Keratinocyte (primary cell): ENCODE results near the gene PGM1. TPM values are rescaled to one million over a fixed set of nuclear protein-coding genes. Genes with fewer than 3 reads are reported as not detected.

Experiments
- DNase-seq: peaks from one replicate; pipeline ENCODE4 v3.0.0-alpha.2; 2011; ENCODE audit warnings: low read depth, missing footprints, low spot score
- FAIRE-seq: peaks from 2 replicates; lab custom pipeline; 2011; peaks lifted over from hg19 to GRCh38; lab: Jason Lieb, UNC
- H2AFZ ChIP-seq: 2 replicates; pipeline ENCODE4 v1.6.0; 2012; ENCODE audit warnings: low read length, control low read depth, inconsistent platforms; ENCODE audit not compliant: control insufficient read depth
- H3K27ac ChIP-seq: 2 replicates; pipeline ENCODE4 v1.5.1; 2011; ENCODE audit warnings: low read length; ENCODE audit not compliant: control insufficient read depth, insufficient read depth
- H3K27me3 ChIP-seq: 3 replicates; pipeline ENCODE4 v1.6.0; 2011; ENCODE audit warnings: low read length; ENCODE audit not compliant: control insufficient read depth, insufficient read depth; ENCODE audit errors: extremely low read depth
- H3K36me3 ChIP-seq, 2 experiments: 2 replicates in 1 of 2; 3 replicates in 1 of 2; pipeline ENCODE4 v1.5.1; 2011; ENCODE audit warnings: low read length in 2 of 2, mild to moderate bottlenecking in 1 of 2; ENCODE audit not compliant: control insufficient read depth in 2 of 2, insufficient read depth in 2 of 2; ENCODE audit errors: extremely low read depth in 1 of 2
- H3K4me1 ChIP-seq: 3 replicates; pipeline ENCODE4 v1.5.1; 2011; ENCODE audit warnings: low read length; ENCODE audit not compliant: control insufficient read depth, insufficient read depth; ENCODE audit errors: extremely low read depth
- H3K4me2 ChIP-seq: 3 replicates; pipeline ENCODE4 v1.6.0; 2011; ENCODE audit warnings: low read depth, low read length; ENCODE audit not compliant: control insufficient read depth, insufficient read depth; ENCODE audit errors: extremely low read depth
- H3K4me3 ChIP-seq, 3 experiments: fragments of 200-600 bp in 1 of 3; sonication (generic) in 1 of 3; 2 replicates in 2 of 3; 3 replicates in 1 of 3; pipeline ENCODE4 v1.5.1; 2011 to 2016; ENCODE audit warnings: low read length in 3 of 3, mild to moderate bottlenecking in 3 of 3, control low read depth in 2 of 3, inconsistent platforms in 1 of 3, low read depth in 1 of 3, mixed read lengths in 1 of 3, mixed run types in 1 of 3, moderate library complexity in 1 of 3; ENCODE audit not compliant: control insufficient read depth in 2 of 3, insufficient read depth in 2 of 3; ENCODE audit errors: extremely low read depth in 1 of 3
- H3K79me2 ChIP-seq: 2 replicates; pipeline ENCODE4 v1.6.0; 2012; ENCODE audit warnings: low read length; ENCODE audit not compliant: control insufficient read depth, insufficient read depth
- H3K9ac ChIP-seq: 3 replicates; pipeline ENCODE4 v1.6.0; 2011; ENCODE audit warnings: low read length; ENCODE audit not compliant: control insufficient read depth, insufficient read depth; ENCODE audit errors: extremely low read depth
- H3K9me1 ChIP-seq: 3 replicates; pipeline ENCODE4 v1.6.0; 2011; ENCODE audit warnings: low read length; ENCODE audit not compliant: control insufficient read depth, insufficient read depth; ENCODE audit errors: extremely low read depth
- H3K9me3 ChIP-seq: 2 replicates; pipeline ENCODE4 v1.5.1; 2012; ENCODE audit warnings: low read depth, low read length; ENCODE audit not compliant: control insufficient read depth
- H4K20me1 ChIP-seq: 3 replicates; pipeline ENCODE4 v1.6.0; 2011; ENCODE audit warnings: low read length; ENCODE audit not compliant: control insufficient read depth, insufficient read depth; ENCODE audit errors: extremely low read depth
- EZH2 ChIP-seq: IDR thresholded peaks from one replicate; pipeline ENCODE4 v1.6.1; 2012; ENCODE audit warnings: inconsistent platforms, mild to moderate bottlenecking, low read length, moderate library complexity
- dilution Hi-C: fragments of 300-500 bp; cut with MboI; formaldehyde crosslinking; loops from one replicate; pipeline ENCODE4 v1.7.0; 2020; ENCODE audit warnings: low sequenced_read_pairs; ENCODE audit not compliant: extremely low pct_ligation_motif_present
- polyA plus RNA-seq, 5 experiments: library from polyadenylated mRNA; depleted of rRNA in 3 of 5; stranded (reverse) in 3 of 5; stranded (forward) in 1 of 5; unstranded in 1 of 5; fragments of >200 nt; gene quantifications; 1 replicate in 1 of 5; 2 replicates in 3 of 5; 3 replicates in 1 of 5; pipeline versions ENCODE4 v1.2.1 to v1.2.3, GENCODE V29; 2011 to 2012; ENCODE audit warnings: missing spikeins in 2 of 5, low read depth in 1 of 5, low replicate concordance in 1 of 5
- TF ChIP-seq, protein P1 (sequence below), 3 experiments: IDR thresholded peaks in 1 of 3; conservative IDR thresholded peaks in 1 of 3; optimal IDR thresholded peaks in 1 of 3; 2 replicates in 2 of 3; 3 replicates in 1 of 3; pipeline versions ENCODE3 to v1.5.1; 2011; ENCODE audit warnings: low read length in 3 of 3, mild to moderate bottlenecking in 3 of 3, moderate library complexity in 2 of 3, control low read depth in 1 of 3, inconsistent platforms in 1 of 3; ENCODE audit not compliant: insufficient read depth in 2 of 3; ENCODE audit errors: extremely low read depth in 1 of 3

PGM1 gene
- polyA plus RNA-seq, 1 donor (not counting 4 experiments of a cell fraction or from before 2014, with no cell fraction given), result 38.9 TPM

DNA sequence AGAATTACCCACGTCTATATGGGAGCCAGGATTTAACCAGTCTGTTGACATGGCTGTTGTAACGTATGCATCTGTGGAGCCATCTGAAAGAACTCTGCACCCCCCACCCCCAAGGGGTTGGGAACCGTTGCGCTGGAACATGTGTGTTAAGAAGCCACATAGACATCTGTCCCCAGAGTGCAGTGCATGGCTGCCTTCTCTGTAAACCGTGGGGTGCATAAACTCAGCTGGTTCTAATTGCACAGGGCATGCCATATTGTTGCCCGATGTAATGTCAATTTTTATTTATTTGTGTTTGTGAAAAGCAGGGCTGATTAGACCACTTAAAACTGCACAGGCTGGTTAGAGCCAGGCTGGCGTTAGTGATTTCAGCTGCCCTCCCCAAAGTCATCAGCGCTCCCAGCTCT lies 110.5 kb downstream of the PGM1 start:
- Histone ChIP-seq H3K4me3 (no peak overlapping the region), H3K4me2 (no peak overlapping the region), H3K27me3 (peaks cover 4% of the 10 kb centered on the region), H3K9ac (no peak overlapping the region), H3K9me3 (no peaks in the 10 kb centered on the region), H3K36me3 (no peaks in the 10 kb centered on the region), H3K79me2 (no peaks in the 10 kb centered on the region), H3K4me1 (peaks cover 9% of the 10 kb centered on the region), H3K9me1 (no peaks in the 10 kb centered on the region), H3K27ac (no peak overlapping the region), H2AFZ (no peak overlapping the region), H4K20me1 (no peaks in the 10 kb centered on the region)
- no peak for FAIRE-seq
- TF ChIP-seq, protein P1, sequence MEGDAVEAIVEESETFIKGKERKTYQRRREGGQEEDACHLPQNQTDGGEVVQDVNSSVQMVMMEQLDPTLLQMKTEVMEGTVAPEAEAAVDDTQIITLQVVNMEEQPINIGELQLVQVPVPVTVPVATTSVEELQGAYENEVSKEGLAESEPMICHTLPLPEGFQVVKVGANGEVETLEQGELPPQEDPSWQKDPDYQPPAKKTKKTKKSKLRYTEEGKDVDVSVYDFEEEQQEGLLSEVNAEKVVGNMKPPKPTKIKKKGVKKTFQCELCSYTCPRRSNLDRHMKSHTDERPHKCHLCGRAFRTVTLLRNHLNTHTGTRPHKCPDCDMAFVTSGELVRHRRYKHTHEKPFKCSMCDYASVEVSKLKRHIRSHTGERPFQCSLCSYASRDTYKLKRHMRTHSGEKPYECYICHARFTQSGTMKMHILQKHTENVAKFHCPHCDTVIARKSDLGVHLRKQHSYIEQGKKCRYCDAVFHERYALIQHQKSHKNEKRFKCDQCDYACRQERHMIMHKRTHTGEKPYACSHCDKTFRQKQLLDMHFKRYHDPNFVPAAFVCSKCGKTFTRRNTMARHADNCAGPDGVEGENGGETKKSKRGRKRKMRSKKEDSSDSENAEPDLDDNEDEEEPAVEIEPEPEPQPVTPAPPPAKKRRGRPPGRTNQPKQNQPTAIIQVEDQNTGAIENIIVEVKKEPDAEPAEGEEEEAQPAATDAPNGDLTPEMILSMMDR (optimal IDR thresholded peaks at IDR 0.05 in 1 of 3, IDR thresholded peaks at IDR 0.05 in 1 of 3, conservative IDR thresholded peaks at IDR 0.05 in 1 of 3; ENCODE audit: extremely low read depth in 1 of 3, insufficient read depth in 2 of 3, low read length in 3 of 3), result no peak
- no peak for TF ChIP-seq EZH2
- dilution Hi-C loops, result no loop called here
- no peak for DNase-seq

DNA sequence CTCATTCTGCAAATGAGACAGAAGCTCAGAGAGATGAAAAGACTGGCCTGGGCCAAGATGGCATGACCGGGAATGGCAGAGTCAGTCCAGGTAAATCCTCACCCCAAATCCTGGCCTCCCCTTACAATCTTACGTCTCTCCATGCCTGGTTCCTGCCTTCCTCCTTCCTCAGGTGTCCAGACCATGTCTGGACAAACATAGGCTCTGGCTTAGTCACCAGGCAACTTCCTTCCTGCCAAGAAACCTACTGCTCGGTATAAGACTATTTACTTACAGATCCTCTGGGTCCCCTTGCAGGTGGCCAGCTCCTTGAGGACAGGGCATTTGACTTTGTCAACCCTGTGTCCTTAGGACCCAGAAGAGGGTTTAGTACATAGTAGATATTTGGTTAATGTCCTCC lies 111.2 kb downstream of the PGM1 start:
- H3K36me3 ChIP-seq, result no peaks in the 10 kb centered on the region
- H3K9me1 ChIP-seq, result no peaks in the 10 kb centered on the region
- peaks cover 9% of the 10 kb centered on the region for H3K4me1 ChIP-seq
- no peak overlapping the region for H3K4me3 ChIP-seq
- H3K4me2 ChIP-seq, result peak overlapping the region; percentile 4
- TF ChIP-seq EZH2, result no peak
- TF ChIP-seq, protein P1 (optimal IDR thresholded peaks at IDR 0.05 in 1 of 3, IDR thresholded peaks at IDR 0.05 in 1 of 3, conservative IDR thresholded peaks at IDR 0.05 in 1 of 3; ENCODE audit: extremely low read depth in 1 of 3, insufficient read depth in 2 of 3, low read length in 3 of 3), result no peak
- no peak overlapping the region for H3K9ac ChIP-seq
- peak overlapping the region; percentile 92 for H2AFZ ChIP-seq
- no peaks in the 10 kb centered on the region for H3K9me3 ChIP-seq
- no peaks in the 10 kb centered on the region for H4K20me1 ChIP-seq
- peaks cover 4% of the 10 kb centered on the region for H3K27me3 ChIP-seq
- dilution Hi-C loops, result no loop called here
- H3K79me2 ChIP-seq, result no peaks in the 10 kb centered on the region
- H3K27ac ChIP-seq, result no peak overlapping the region
- DNase-seq (no peak), FAIRE-seq (peak; percentile 90)
